Esophagus muscularis mucosa (tissue), 3 donors: Measurements from ENCODE around the gene GADL1.

Experiments
- CTCF ChIP-seq, 3 experiments: fragments of 200-600 bp in 2 of 3; fragments of 450-650 bp in 1 of 3; sonication (generic) in 2 of 3; IDR thresholded peaks; one replicate each; pipeline ENCODE4 v1.5.1; 2017 to 2019; ENCODE audit warnings: antibody characterized with exemption in 3 of 3, mild to moderate bottlenecking in 2 of 3, moderate library complexity in 1 of 3
- POLR2A ChIP-seq: fragments of 450-650 bp; IDR thresholded peaks from one replicate; pipeline ENCODE4 v1.6.1; 2017; ENCODE audit warnings: antibody characterized with exemption, moderate library complexity, mild to moderate bottlenecking, low read depth

DNA sequence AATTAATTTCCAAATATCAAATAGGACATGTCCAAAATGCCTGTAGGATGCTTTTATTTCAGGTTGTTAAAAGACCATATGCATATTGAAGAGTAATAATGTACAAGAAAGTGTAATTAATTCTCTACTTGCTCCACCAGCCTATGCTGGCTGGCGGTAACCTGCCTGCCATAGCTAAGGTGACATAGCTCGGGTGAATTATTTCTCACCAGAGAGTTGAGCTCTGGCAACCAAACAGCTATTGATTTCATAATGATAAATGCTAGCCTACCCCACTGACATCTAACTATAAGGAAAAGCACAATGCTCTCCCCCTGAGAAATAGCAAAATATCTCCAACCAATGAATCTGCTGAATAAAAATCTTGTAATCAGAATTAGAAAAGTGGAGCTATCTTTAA lies 48.9 kb downstream of the GADL1 start:
- TF ChIP-seq CTCF (IDR thresholded peaks at IDR 0.05): no peak
- TF ChIP-seq POLR2A: no peak
